GM19099 (cell line): ENCODE results near the gene CDC42BPG.

Source experiments
- POLR2A ChIP-seq: IDR thresholded peaks from 3 replicates; pipeline ENCODE4 v1.6.1; 2011; ENCODE audit warnings: low read depth; ENCODE audit not compliant: insufficient read length; ENCODE audit errors: extremely low read depth

Gene CDC42BPG, protein sequence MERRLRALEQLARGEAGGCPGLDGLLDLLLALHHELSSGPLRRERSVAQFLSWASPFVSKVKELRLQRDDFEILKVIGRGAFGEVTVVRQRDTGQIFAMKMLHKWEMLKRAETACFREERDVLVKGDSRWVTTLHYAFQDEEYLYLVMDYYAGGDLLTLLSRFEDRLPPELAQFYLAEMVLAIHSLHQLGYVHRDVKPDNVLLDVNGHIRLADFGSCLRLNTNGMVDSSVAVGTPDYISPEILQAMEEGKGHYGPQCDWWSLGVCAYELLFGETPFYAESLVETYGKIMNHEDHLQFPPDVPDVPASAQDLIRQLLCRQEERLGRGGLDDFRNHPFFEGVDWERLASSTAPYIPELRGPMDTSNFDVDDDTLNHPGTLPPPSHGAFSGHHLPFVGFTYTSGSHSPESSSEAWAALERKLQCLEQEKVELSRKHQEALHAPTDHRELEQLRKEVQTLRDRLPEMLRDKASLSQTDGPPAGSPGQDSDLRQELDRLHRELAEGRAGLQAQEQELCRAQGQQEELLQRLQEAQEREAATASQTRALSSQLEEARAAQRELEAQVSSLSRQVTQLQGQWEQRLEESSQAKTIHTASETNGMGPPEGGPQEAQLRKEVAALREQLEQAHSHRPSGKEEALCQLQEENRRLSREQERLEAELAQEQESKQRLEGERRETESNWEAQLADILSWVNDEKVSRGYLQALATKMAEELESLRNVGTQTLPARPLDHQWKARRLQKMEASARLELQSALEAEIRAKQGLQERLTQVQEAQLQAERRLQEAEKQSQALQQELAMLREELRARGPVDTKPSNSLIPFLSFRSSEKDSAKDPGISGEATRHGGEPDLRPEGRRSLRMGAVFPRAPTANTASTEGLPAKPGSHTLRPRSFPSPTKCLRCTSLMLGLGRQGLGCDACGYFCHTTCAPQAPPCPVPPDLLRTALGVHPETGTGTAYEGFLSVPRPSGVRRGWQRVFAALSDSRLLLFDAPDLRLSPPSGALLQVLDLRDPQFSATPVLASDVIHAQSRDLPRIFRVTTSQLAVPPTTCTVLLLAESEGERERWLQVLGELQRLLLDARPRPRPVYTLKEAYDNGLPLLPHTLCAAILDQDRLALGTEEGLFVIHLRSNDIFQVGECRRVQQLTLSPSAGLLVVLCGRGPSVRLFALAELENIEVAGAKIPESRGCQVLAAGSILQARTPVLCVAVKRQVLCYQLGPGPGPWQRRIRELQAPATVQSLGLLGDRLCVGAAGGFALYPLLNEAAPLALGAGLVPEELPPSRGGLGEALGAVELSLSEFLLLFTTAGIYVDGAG (N-terminal part only)

DNA sequence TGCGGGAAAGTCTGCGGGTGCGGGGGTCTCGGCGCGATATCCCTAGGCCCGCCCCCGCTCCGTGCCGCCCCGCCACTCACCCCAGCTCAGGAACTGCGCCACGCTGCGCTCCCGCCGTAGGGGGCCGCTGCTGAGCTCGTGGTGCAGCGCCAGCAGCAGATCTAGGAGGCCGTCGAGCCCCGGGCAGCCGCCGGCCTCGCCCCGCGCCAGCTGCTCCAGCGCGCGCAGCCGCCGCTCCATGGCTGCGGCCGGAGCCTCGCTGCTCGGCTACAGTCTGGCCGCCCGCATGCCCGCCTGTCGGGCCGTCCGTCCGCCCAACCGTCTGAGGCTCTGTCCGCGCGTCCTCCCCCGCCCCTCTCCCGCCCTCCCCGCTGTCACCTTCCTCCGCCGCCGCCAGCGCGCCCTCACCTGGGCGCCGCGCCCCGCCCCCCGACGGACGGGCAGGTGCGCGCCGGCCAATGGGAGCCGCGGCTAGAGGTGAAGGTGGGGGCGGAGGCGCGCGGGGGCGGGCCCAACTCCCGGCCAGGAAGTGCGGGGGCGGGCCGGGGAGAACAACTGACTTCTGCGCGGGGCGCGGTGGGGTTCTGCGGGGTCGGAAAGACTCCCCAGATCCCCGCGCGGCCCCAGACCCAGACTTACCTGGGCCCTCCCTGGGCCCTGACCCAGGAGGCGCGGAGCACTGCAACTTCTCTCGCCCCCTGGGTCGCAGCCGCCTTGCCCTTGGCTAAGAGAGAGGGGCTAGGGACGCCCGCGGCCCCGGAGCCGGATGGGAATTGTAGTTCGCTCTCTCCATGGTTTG lies at the start of gene CDC42BPG:
CDC42BPG (minus strand) TSS at position 324 of the 799 bp plus-strand sequence; CDS start at position 240, 84 bp downstream.
- no peak for TF ChIP-seq POLR2A

DNA sequence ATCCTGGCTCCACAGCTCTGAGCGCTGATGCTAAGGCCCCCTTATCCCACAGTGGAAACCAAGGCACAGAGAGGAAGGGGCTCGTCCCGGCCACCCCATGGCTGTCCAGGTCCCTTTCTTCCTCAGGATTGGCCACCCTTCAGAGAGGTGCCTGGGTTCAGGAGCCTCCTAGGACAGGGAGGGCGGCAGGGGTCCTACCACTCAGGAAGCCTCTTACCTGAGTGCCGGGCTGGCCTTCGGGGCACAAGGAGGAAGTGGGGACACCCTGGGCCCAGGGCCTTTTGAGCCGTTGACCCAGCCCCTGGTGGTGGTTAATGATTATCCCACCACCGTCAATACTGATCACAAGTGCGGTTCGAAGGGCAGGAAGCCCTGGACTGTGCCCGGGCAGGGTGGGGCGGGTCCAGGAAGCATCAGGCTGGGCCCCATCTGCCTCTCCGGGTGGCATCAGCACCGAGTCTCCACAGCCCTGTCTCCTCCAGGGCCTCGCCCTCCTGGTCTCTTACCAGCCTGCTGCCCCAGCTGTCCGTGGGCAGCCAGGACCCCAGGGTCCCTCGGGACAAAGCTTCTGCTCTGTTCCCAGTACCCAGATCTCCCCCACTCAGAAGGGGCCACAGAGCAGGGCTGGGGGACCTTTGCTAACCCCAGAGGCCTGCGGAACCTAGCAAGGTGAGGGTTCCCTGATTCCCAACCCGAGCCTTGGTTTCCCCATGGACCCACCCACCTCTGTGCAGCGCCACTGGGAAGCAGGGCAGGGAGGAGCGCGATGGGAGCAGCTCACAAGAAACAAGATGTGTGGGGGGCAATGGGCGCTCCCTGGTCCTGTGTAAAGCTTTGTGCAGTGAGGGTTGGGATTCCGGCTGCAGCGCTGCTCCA lies 49.0 kb upstream of the CDC42BPG start:
- TF ChIP-seq POLR2A = no peak

DNA sequence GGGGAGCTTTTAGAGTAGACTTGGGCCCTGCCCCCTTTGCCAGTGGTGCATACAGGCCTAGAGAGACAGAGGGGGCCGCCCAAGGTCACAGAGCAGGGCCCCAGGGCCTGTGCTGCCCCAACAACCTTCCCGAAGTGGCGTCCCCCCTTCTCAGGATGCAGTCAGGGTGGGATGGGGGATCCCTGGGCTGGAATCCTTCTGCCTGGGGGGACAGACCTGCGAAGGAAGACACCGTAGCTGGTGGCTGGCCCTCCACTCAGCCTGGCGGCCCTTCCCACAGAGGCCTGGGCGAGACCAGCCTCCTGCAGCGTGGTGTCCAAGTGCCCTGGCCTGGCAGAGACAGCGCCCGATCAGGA lies 48.4 kb upstream of the CDC42BPG start:
- TF ChIP-seq POLR2A = no peak

DNA sequence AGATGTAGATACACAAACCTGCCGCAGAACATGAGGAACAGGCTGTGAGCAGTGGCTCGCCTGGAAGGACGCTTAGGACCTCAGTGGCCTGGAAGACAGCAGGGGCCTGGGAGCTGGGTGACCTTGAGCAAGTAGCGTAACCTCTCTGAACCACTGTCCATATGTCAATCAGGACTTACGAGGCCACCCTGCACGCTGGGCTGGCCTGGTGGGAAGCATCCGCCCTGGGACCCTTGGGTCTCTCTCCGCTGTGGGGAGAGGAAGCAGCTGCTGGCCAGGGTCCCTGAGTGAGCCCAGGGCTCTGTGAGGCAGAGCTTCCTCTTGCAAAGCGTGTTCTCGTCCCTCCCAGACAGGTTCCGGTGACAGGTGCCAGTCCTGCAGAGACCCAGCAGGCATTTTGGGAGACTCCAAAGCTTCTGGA lies 48.0 kb upstream of the CDC42BPG start:
- TF ChIP-seq POLR2A = no peak

DNA sequence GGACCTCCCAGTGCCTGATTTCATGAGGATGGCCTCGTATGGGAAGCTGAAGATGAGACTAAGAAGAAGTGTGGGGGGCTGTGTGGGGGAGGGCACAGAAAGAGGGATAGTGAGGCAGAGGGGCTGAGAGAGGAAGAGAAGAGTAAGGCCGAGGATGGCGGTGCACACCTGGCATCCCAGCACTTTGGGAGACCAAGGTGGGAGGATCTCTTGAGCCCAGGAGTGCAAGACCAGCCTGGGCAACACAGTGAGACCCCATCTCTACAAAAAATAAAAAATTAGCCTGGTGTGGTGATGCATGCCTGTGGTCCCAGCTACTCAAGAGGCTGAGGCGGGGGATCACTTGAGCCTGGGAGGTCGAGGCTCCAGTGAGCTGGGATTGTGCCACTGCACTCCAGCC lies 47.4 kb upstream of the CDC42BPG start:
- no peak for TF ChIP-seq POLR2A

DNA sequence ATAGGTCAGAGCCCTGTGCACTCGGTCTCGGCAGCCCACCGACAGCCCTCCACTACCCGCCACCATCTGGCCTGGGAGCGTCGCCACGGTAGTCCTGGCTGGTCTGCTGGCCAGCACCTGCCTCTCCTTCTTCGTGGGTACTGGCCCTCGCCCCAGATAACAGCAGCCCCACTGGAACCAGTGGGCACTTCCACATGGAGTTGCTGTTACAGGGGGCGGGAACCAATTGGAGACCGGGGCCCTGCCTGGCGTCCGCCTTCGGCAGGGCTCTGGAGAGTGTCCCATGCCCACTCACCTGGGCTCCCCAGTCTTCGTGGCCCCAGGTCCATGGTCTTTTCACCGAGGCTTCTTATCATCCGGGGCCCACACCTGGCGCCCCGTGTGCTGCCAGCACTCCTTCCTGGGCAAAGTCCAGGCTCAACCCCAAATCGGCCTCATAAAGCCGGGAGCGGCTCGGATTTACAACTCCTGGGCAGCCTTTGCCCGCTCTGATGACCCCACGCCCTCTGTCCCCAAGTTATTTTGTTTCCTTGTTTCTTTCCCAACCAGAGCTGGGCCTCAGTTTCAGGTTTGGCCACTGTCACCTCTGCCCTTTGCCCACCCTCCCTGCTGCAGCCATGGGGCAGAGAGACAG lies 46.9 kb upstream of the CDC42BPG start:
- no peak for TF ChIP-seq POLR2A

DNA sequence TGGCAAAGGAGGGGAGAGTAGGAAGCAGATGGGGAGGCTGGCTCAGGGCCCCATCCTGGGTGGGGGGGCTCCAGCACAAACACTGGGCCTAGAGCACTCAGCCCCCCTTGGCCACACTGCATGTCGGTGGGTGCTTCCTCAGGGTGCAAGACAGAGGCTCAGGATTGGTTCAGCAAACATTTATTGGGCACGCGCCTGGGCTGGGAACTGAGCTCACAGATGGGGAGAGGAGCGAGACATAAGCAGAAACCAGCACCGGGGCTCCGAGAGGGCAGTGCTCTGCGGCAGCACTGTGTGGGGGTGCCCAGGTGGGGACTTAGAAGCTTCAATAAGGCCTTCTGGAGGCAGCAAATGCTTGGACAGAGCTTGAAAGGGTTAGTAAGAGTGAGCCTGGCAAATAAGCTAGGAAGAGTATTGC lies 46.1 kb upstream of the CDC42BPG start:
- no peak for TF ChIP-seq POLR2A

DNA sequence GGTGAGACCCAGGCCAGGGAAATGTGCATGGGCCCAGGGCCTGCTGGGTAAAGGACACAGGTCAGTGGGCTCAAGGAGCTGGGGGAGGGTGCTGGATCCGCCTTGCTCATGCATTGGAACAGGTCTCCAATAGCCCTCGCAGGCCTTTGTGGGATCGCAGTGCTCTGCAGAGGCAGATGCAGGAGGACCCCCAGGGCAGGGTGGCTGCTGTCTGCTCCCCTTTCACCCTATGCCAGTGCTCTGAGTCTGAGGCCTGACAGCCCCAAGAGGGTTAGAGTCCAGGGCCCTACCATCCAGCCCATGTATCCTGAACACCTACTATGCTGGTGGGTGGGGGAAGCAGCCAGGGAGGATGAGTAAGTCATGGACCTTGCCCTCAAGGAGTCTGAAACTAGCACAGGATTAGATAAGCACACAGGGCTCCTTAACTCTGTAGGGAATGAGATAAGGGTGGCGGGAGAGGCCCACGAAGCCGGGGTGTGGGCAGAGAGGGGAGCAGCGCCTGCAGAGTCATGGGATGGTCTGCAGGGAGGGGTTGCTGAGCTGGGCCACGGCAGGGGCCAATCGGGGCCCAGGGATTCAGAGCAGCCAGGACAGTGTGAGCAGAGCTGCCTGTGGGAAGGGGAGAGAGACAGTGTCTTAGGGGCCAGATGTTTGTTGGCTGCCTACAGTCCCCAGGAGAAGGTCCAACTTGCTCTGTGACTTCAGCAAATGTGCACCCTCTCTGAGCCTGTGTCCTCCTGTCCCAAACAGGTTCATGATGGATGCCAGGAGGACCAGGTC lies 44.5 kb upstream of the CDC42BPG start:
- no peak for TF ChIP-seq POLR2A

DNA sequence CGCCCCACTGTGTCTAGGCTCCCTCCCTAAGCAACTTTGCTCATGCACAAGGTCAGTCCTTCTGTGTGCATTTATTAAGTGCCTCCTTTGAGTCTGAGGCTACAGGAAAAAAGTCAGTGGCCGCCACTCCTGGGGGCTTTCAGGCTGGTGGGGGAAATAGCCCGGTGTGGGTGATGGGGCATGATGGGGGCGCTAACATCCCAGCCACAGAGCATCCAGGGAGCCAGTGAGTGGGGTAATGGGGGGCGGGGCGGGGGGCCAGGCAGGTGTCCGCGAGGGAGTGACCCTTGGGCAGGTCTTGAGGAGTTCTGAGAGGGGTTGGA lies 43.9 kb upstream of the CDC42BPG start:
- TF ChIP-seq POLR2A = no peak

DNA sequence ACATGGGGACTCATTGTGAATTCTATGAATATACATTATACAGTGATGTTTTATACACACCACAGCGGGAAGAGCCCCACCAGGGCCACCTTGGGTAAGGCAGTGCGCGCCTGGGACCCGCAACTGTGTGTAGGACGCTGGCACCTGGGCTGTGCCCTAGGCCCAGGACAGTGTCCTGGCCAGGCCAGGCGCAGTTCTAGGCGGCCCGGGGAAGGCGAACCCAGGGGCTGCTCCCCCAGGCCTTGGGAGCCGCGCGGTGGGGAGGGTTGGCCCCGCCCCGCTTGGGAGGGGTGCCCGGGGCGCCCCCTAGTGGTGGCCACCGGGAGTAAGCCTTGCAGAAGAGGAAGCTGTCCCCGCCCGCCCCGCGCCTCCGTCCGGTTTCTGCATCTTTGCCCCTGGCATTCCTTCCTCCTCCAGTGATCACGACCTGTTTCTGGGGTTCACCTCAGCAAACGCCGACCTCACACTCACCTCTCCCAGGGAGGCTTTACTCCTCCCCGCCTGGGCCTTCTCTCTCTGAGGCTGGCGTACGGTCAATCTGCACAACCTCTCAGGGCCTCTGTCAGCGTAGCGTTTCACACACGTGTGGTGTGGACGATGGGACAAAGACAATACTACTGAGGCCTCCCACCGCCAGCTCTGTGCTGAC lies 43.4 kb upstream of the CDC42BPG start:
- peak; percentile 19 for TF ChIP-seq POLR2A

DNA sequence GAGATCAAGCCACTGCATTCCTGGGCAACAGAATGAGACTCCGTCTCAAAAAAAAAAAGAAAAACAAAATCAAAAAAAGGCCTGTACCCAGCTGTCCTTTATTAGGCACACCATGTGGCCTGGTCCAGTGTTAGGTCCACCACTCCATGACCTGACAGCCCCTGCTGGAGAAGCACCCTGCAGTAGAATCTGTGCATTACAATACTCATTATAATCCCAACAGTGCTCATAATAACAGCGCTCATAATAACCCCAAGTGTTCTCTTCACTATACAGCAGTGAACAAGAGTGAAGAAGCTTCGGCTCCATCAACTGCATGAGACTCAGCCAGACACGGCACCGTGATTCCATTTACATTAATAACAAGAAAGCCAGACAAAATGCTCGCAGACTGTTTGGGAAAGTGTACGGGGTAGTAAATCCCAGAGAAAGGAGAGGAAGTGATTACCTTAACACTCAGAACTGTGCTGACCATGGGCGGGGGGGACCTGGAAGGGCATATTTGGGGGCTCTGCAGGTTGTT lies 42.8 kb upstream of the CDC42BPG start:
- TF ChIP-seq POLR2A = no peak
